ENCODE data around the gene TAC3. TPM values are rescaled to one million over a fixed set of nuclear protein-coding genes. Genes with fewer than 3 reads are reported as not detected.
"Not testable (repeated sequence)": the region's sequence is repeated elsewhere in the genome, so short reads cannot be mapped to it uniquely, and the experiment has no call there.

Gene TAC3
- not detected in 2 replicates for total RNA-seq

GRCh38 chr12:57016348-57016747, at the start of gene TAC3:
TSS of gene TAC3 (minus strand) at chr12:57016529. CDS start at chr12:57015797, 732 bp downstream.
- no peak for DNase-seq

DNA sequence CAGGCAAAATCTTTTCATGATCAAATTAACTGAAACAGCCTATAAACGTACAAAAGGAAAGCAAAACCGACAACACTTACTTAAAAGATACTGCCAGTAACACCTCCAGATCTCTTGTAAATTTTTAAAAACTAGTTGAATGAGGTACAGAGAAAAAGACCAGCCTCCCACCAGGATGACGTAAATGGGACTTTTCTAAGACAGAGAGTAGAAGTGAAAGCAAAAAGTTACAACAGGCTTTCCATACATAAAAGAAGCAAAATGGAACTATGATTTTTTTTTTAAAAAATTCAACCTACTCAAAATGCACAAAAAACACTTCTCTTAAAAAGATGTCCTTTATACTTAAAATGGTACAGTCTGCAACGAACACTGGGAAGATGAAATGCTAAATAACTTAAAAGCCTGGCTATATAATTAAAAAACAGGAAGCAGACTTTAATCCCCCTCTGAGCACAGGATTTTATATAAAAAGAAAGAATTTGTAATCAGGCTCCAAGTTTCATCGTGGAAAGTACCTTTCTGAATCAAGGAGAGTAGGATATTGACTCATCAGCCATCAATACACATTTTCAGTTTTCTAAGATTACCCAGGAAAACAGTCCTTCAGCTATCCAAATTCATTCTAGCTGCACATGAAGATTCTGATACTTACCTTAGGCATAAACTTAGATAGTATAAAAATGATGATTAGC, 47.8 kb upstream of the TAC3 start:
- DNase-seq = peak; percentile 37

DNA sequence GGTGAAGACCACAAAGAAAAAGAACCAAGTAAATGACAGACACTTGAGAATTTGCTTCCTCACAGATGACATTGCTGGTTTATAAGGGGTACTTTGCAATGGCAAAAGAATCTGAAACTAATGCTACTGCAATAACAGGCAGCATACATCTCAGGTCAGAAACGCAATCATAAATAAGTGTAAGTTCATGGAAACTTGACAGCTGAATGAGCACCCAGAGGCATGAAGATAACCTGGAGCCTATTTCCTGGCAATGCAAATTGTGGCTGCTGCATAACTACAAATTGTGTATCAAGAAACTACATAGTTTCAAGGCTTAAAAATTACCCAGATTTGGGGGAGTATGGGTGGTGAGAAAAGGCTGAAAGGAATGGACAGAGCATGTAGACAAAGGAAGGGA, 42.1 kb upstream of the TAC3 start:
- DNase-seq = no peak

DNA sequence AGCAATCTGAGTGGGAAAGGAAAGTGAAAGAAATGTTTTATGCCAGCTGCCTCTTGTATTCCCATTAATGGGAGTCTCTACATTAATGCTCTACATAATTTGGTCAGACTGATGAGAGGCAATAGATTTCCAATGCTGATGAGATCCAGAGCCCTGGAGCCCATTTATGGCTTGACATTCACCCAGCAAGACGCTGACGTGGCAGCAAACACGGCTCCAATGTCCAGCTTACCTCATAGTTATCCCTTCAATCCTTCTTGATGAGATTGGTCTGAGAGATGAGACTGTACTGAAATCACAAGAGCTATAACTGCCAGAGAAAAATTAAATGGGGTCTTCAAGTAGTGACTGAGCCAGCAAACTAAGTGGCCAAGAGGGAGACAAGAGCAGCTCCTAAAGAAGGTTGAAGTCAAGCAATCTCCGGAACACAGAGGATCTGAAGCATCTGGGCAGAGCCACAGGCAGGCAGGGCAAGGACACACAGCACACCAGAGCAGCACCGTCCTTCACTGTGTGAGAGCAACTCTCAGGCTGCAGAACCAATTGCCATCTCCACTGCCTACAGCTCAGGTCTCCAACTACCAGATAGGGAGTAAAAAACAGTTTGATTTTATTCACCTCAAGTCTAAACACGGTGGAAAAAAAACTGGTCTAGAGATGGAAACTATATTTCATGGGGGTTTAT, 40.9 kb upstream of the TAC3 start:
- DNase-seq = no peak

- no peak for DNase-seq
Measured at GRCh38 chr12:57055824-57056223, 39.5 kb upstream of the TAC3 start.

DNA sequence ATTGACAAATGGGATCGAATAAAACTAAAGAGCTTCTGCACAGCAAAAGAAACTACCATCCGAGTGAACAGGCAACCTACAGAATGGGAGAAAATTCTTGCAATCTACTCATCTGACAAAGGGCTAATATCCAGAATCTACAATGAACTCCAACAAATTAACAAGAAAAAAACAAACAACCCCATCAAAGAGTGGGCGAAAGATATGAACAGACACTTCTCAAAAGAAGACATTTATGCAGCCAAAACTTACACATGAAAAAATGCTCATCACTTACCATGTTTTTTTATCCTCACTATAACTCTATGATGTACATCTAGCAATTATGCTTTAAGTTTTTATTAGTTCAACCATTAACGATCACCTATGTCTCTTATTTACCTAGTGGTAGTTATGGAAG, 37.6 kb upstream of the TAC3 start:
- DNase-seq = not testable (repeated sequence)

GRCh38 chr12:57053146-57053545, 36.8 kb upstream of the TAC3 start:
- DNase-seq = not testable (repeated sequence)

GRCh38 chr12:57051011-57051410, 34.7 kb upstream of the TAC3 start:
- no peak for DNase-seq

GRCh38 chr12:57049890-57050289, 33.6 kb upstream of the TAC3 start, which contains the start of gene MYO1A:
TSS of gene MYO1A (minus strand) at chr12:57050129. CDS start at chr12:57048323, 1,806 bp downstream.
- peak; percentile 13 for DNase-seq

DNA sequence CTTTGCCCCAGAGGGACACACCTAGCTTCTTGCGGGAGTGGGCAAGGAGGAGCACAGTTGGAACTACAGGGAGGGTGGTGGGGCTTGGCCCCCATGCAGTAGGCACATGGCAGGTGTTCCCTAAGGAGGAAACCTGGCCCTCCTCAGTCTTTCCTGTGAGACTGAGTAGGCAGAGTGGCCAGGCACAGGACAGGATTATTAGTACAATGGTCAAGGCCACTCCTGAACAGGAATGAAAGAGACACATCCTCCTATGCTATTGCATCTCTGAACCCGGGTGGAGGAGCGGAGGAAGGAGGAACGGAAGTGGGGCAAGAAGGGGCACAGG, 32.8 kb upstream of the TAC3 start:
- DNase-seq = no peak

- DNase-seq = no peak
Measured at GRCh38 chr12:57048423-57049118, 32.2 kb upstream of the TAC3 start.

DNA sequence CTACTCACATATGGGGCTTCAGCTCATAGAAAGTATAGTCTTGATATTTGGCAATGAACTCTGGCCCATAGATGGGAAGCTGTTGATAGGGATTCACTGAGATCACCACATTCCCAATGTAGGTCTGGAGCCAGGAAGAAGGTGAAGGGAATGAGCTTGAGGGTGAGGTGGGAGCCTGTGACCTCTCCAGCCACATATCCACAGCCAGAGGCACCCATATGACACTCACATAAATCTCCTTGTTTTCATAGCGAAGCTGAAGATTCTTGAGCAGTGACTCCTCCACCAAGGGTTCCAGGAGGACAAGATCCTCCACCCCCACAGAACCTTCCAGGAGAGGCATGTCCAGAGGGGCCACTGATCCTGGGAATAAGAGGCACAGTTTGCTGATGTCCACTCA, 31.7 kb upstream of the TAC3 start:
- DNase-seq = no peak

- DNase-seq = no peak
Measured at GRCh38 chr12:57046947-57047890, 30.9 kb upstream of the TAC3 start.

DNA sequence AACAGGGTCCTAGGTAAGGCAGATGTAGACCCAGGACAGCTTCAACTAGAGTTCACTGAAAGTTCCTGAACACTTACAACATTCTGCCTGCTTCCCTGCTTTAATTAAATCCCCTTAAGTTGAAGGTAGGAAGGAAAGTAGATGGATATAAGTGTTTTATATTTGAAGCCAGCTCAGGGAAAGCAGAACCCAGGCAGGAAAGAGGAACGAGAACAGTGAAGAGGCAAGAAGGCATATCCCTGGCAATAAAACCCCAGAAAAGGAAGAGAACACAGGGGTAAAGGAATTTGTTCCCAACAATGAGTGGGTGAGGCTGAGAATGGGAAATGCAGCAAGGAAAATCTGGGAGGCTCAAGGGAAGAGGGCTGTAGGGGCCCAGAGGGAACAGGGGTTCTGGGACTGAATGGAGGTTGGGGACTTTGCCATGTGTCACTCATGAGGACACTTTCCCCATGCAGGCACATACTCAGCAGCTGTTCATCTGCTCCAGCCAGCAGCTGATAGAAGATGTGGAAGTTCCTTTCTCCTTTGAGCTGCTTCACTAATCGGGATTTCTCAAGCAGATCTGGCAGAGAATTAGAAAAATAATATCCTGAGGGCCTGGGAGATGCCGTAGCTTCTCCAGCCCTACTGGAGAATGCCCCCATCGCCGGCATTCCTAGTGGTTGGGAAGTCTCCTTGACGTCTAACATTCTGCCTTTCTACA, 29.9 kb upstream of the TAC3 start:
- no peak for DNase-seq

DNA sequence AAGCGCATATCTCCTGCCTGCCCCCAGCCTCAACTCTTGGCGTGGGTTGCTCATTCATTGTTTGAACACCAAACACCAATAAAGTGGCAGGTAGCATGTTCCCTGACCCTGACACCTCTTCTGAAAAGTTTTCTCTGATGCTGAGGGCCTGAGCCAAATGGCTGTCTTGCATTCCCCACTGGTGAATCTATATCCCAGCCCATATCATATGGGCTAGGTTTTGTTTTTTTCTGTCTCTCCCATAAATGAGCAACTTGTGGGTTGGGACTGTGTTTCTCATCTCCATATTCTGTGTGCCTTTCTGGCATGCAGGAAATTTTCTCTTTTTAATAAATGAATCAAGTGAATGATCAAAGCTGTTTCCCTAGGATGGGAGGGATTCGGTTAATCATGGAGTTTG, 28.6 kb upstream of the TAC3 start:
- no peak for DNase-seq

DNA sequence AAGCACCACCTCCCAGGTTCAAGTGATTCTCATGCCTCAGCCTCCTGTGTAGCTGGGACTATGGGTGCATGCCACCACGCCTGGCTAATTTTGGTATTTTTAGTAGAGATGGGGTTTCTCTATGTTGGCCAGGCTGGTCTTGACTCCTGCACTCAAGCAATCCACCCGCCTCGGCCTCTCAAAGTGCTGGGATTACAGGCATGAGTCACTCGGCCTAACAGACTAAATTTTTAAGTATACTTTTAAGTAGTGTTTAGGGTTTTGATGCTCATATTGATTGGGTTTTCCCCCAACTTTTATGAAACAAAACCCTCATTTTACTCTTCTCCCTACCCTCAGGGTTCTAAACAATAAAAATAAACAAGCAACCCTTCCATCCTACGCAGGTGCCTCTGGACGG, 28.1 kb upstream of the TAC3 start:
- no peak for DNase-seq

- no peak for DNase-seq
Measured at GRCh38 chr12:57042695-57043094, 26.4 kb upstream of the TAC3 start.

DNA sequence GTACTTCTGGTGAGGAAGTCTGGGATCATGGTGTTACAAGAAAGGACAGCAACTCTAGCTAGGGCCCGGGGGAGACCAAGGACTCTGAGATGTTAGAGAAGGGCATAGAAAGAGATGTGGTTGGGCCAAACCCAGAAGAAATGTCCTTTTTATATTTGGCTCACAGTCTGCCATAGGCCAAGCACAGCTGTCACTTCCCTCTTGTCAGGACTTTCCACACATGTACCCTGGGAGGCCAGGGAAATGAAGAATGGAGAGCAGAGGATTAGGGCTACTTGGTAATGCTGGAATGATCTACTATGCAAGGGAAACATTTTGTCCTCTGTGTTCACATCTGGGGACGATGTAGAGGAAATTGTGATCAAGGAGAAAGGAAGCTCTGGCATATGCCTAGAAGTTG, 24.4 kb upstream of the TAC3 start:
- no peak for DNase-seq

GRCh38 chr12:57040211-57040610, 23.9 kb upstream of the TAC3 start:
- no peak for DNase-seq

- DNase-seq = no peak
Measured at GRCh38 chr12:57039016-57039798, 22.9 kb upstream of the TAC3 start.

GRCh38 chr12:57037264-57037663, 20.9 kb upstream of the TAC3 start:
- DNase-seq = no peak
